Hepatocyte (in vitro differentiated cells): ENCODE data around the gene SYNGR1. TPM values are rescaled to one million over a fixed set of nuclear protein-coding genes. Genes with fewer than 3 reads are reported as not detected.

Experiments used
- DNase-seq: peaks from one replicate; pipeline ENCODE4 v3.0.0-alpha.2; 2016; ENCODE audit warnings: low spot score
- H2AFZ ChIP-seq: fragments of 200-600 bp; sonication (generic); 2 replicates; pipeline ENCODE4 v1.6.0; 2016; ENCODE audit warnings: antibody characterized with exemption, mild to moderate bottlenecking
- H3K27ac ChIP-seq: fragments of 200-600 bp; sonication (generic); 2 replicates; pipeline ENCODE4 v1.5.1; 2016; ENCODE audit warnings: mild to moderate bottlenecking
- H3K27me3 ChIP-seq: fragments of 200-600 bp; sonication (generic); 2 replicates; pipeline ENCODE4 v1.6.1; 2016
- H3K36me3 ChIP-seq: fragments of 200-600 bp; sonication (generic); replicated peaks from 2 replicates; pipeline ENCODE4 v1.5.1; 2016; ENCODE audit warnings: low read depth; ENCODE audit not compliant: insufficient read depth
- H3K4me1 ChIP-seq: fragments of 200-600 bp; sonication (generic); 2 replicates; pipeline ENCODE4 v1.5.1; 2016; ENCODE audit warnings: mild to moderate bottlenecking, moderate library complexity; ENCODE audit not compliant: insufficient read depth
- H3K4me2 ChIP-seq: fragments of 200-600 bp; sonication (generic); 2 replicates; pipeline ENCODE4 v1.6.0; 2016
- H3K4me3 ChIP-seq: fragments of 200-600 bp; sonication (generic); 2 replicates; pipeline ENCODE4 v1.5.1; 2016; ENCODE audit warnings: mild to moderate bottlenecking
- H3K79me2 ChIP-seq: fragments of 200-600 bp; sonication (generic); 2 replicates; pipeline ENCODE4 v1.6.0; 2017; ENCODE audit warnings: mild to moderate bottlenecking
- H3K9me2 ChIP-seq: fragments of 200-600 bp; sonication (generic); replicated peaks from 2 replicates; pipeline ENCODE4 v1.6.0; 2017; ENCODE audit warnings: mild to moderate bottlenecking; ENCODE audit not compliant: insufficient read depth
- H3K9me3 ChIP-seq: fragments of 200-600 bp; sonication (generic); 2 replicates; pipeline ENCODE4 v1.5.1; 2016; ENCODE audit warnings: low read depth, mild to moderate bottlenecking
- H4K20me1 ChIP-seq: fragments of 200-600 bp; sonication (generic); 2 replicates; pipeline ENCODE4 v1.6.0; 2016; ENCODE audit warnings: mild to moderate bottlenecking; ENCODE audit not compliant: insufficient read depth, poor library complexity, severe bottlenecking
- EZH2 ChIP-seq: fragments of 200-600 bp; sonication (generic); IDR thresholded peaks from 2 replicates; pipeline ENCODE4 v1.6.1; 2016; ENCODE audit warnings: antibody characterized with exemption, mild to moderate bottlenecking, borderline replicate concordance
- EZH2phosphoT487 ChIP-seq: fragments of 200-600 bp; sonication (generic); IDR thresholded peaks from one replicate; pipeline ENCODE4 v1.6.1; 2018; ENCODE audit warnings: antibody characterized with exemption, mild to moderate bottlenecking, low read depth, moderate library complexity; ENCODE audit not compliant: unreplicated experiment, severe bottlenecking
- whole genome bisulfite sequencing: methylation state at CpG from one replicate; pipeline ENCODE4 v1.1.6; 2016; ENCODE audit warnings: low lambda C conversion rate; ENCODE audit errors: missing lambda C conversion rate; 5-methylcytosine and 5-hydroxymethylcytosine counted together
- polyA plus RNA-seq: library from polyadenylated mRNA; unstranded; fragments of >200 nt; fragmentation: Nextera tagmentation; extraction: Ambion mirVana; gene quantifications from 2 replicates; pipeline ENCODE4 v1.2.1, GENCODE V29; 2016
- total RNA-seq: library from RNA; depleted of rRNA; stranded (reverse); fragments of >200 nt; gene quantifications from 2 replicates; pipeline ENCODE4 v1.2.3, GENCODE V29; 2014
- TF ChIP-seq, protein P1 (sequence below): fragments of 200-600 bp; sonication (generic); IDR thresholded peaks from 2 replicates; pipeline ENCODE4 v1.5.1; 2016; ENCODE audit warnings: antibody characterized with exemption, mild to moderate bottlenecking; ENCODE audit not compliant: poor library complexity

The SYNGR1 gene
- total and polyA plus RNA-seq, 2 experiments from 2014 or later = 23.1 to 58.8 TPM

DNA sequence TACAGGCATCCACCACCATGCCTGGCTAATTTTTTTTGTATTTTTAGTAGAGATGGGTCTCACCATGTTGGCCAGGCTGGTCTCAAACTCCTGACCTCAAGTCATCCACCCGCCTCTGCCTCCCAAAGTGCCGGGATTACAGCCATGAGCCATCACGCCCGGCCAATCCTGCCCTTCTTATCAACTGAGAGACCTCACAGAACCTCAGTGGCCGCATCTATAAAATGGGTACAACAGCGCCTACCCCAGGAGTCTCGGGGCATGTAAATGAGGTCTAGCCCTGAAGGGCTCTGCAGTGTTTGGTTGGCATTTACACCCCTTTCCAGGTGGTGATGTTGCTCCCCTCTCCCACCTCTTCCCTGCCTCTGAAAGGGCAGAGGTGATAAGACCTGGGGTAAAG is 11.7 kb downstream of the SYNGR1 start:
- DNase-seq = no peak
- Histone ChIP-seq H3K36me3 (no peaks in the 10 kb centered on the region), H4K20me1 (no peaks in the 10 kb centered on the region), H3K9me2 (no peaks in the 10 kb centered on the region), H3K4me3 (no peak overlapping the region), H3K4me1 (peaks cover 31% of the 10 kb centered on the region), H3K27me3 (no peaks in the 10 kb centered on the region), H3K9me3 (no peaks in the 10 kb centered on the region), H3K27ac (no peak overlapping the region), H2AFZ (no peak overlapping the region), H3K4me2 (no peak overlapping the region), H3K79me2 (peaks cover 30% of the 10 kb centered on the region)
- TF ChIP-seq EZH2phosphoT487 = no peak
- no peak for TF ChIP-seq EZH2
- TF ChIP-seq, protein P1, sequence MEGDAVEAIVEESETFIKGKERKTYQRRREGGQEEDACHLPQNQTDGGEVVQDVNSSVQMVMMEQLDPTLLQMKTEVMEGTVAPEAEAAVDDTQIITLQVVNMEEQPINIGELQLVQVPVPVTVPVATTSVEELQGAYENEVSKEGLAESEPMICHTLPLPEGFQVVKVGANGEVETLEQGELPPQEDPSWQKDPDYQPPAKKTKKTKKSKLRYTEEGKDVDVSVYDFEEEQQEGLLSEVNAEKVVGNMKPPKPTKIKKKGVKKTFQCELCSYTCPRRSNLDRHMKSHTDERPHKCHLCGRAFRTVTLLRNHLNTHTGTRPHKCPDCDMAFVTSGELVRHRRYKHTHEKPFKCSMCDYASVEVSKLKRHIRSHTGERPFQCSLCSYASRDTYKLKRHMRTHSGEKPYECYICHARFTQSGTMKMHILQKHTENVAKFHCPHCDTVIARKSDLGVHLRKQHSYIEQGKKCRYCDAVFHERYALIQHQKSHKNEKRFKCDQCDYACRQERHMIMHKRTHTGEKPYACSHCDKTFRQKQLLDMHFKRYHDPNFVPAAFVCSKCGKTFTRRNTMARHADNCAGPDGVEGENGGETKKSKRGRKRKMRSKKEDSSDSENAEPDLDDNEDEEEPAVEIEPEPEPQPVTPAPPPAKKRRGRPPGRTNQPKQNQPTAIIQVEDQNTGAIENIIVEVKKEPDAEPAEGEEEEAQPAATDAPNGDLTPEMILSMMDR = no peak
- WGBS = 94% methylated on average over 7 of the region's 7 CpGs

DNA sequence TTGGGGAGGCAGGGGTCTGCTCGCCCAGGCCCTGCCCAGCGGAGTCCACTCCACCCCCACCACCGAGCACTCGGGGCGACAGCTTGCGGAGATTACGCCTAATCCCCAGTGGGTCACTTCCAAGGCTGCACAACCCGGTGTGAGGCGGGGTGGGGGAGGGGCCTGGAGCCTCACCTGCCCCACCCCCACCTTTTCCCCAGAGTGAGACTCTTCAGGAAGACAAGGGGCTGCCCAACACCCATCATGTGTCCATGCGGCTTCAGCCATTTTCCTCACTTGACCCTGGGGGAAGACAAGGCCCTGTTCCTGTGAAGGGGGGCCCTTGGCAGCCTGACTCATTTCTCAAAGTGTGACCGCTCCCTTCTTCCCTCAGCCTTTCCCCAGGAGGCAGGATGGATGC is 12.5 kb downstream of the SYNGR1 start:
- Histone ChIP-seq H3K4me2 (no peak overlapping the region), H3K79me2 (peaks cover 30% of the 10 kb centered on the region), H3K36me3 (no peaks in the 10 kb centered on the region), H4K20me1 (no peaks in the 10 kb centered on the region), H3K9me2 (no peaks in the 10 kb centered on the region), H3K4me1 (peaks cover 34% of the 10 kb centered on the region), H3K27ac (no peak overlapping the region), H3K27me3 (no peaks in the 10 kb centered on the region), H3K4me3 (no peak overlapping the region), H3K9me3 (no peaks in the 10 kb centered on the region), H2AFZ (no peak overlapping the region)
- TF ChIP-seq EZH2 = no peak
- TF ChIP-seq, protein P1 = no peak
- TF ChIP-seq EZH2phosphoT487 = no peak
- DNase-seq = no peak
- 59% methylated on average over 11 of the region's 11 CpGs for WGBS

DNA sequence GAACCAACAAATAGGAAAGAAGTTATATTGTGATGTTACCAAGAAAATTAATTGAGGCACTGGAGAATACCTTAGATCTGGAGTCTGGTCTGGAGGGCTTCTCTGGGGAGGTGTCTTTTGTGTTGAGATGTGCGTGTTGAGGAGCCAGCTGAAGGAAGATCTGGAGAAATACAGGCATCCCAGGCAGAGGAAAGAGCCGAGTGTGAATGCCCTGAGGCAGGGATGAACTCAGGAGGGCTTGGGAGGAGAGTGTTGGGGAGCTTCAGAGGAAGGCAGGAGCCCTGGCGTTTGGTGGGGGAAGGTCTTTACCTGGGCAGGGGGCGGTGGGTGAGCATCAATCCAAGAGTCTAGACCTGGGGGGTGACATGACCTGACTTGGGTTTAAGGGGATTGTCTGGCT is 13.1 kb downstream of the SYNGR1 start:
- no peak overlapping the region for H3K4me3 ChIP-seq
- DNase-seq = no peak
- WGBS = 74% methylated on average over 4 of the region's 4 CpGs
- no peak overlapping the region for H3K4me2 ChIP-seq
- TF ChIP-seq, protein P1 = no peak
- TF ChIP-seq EZH2phosphoT487 (no peak), EZH2 (no peak)
- H4K20me1 ChIP-seq = no peaks in the 10 kb centered on the region
- H3K79me2 ChIP-seq = peaks cover 32% of the 10 kb centered on the region
- peaks cover 34% of the 10 kb centered on the region for H3K4me1 ChIP-seq
- H3K36me3 ChIP-seq = no peaks in the 10 kb centered on the region
- no peaks in the 10 kb centered on the region for H3K27me3 ChIP-seq
- no peak overlapping the region for H2AFZ ChIP-seq
- H3K27ac ChIP-seq = peak overlapping the region; percentile 52
- H3K9me3 ChIP-seq = no peaks in the 10 kb centered on the region
- no peaks in the 10 kb centered on the region for H3K9me2 ChIP-seq
